Stimulated activated CD8-positive, alpha-beta memory T cell treated with anti-CD3 and anti-CD28 coated beads, Interleukin-12 subunit alpha, Interleukin-12 subunit beta, amount 100 ng/mL, for 4 hours (primary cell): ENCODE data around the gene SPINK13.
"Not testable (repeated sequence)": the region's sequence is repeated elsewhere in the genome, so short reads cannot be mapped to it uniquely, and the experiment has no call there.

Experiments used
- DNase-seq: peaks from one replicate; pipeline ENCODE4 v3.0.0-alpha.2; 2020; ENCODE audit warnings: low read depth

The SPINK13 gene, protein sequence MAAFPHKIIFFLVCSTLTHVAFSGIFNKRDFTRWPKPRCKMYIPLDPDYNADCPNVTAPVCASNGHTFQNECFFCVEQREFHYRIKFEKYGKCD

GRCh38 chr5:148268566-148268965 lies at the start of gene SPINK13:
Gene SPINK13 (plus strand): TSS chr5:148268794. CDS start chr5:148270073, 1,279 bp downstream.
- no peak for DNase-seq

- DNase-seq, result no peak
These were observed 47.1 kb upstream of the SPINK13 start for GRCh38 chr5:148221508-148221907.

DNA sequence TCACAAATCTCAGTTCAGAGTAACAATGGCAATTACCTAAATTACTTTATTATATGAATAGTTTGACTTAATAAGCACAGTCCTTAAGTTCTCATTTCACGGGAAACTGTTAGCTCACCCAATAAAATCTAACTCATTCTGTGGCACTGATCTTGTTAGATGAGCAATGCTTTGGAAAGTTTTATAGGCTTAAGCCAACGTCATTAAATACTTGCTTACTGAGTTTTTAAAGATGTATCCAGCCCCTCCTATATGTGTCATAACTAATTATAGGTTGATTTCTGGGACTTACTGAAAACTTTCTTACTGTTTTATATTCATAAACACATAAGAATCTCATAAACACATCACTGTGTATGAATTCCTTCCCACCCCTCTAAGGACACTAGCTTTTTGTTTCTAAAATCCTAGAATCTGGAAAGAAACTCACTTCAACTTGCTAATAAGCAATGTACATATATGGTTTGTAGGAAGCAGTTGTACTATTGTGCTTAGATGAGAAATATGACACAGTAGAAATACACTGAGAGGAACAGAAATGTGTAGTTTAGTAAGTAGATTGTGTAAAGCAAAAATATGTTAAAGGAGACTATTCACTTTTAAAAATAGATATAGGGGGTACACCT lies 44.4 kb upstream of the SPINK13 start:
- DNase-seq, result no peak

DNA sequence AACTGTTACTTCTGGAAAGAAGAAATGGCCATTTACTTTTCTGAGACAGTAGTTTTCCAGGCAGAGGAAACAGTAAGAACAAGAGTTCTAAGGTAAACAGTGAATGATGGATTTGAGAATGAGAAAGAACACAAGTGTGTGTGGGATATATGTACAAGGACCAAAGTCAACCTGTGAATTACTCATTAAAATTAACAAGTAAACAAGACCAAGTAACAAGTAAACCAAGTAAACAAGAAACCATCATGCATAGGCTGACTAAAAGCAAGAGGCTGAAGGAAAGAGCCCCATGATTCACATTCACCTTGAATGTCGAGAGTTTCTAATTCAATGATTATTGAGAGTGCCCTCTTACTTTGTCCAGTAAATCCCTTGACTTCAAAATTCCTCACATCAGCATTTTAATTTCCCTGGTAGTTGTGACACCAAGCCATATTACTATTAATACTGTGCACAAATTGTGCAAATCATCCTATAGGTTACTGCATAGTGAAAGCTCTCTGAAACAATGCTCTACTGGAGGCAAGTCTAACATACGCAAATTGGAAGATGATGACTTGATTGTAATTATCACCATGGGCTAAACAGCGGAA lies 40.1 kb upstream of the SPINK13 start:
- DNase-seq, result no peak

DNA sequence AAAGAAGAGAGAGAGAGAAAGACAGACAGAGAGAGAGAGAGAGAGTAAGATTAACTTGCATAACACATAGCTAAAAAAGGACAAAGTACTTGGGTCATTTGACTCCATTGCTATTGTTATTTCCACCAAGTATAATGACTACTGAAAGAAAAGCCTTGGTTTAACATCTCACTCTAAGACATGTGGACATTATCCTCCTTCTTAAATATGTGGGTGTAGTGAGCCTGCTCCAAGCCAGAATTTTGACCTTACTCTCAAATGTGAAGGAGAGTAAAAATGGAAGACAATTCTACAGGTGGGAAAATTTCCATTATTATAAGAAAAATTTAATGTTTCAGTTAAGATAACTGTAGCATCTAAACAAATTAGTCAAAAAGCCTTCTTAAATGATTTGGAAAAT lies 38.8 kb upstream of the SPINK13 start:
- DNase-seq, result no peak

DNA sequence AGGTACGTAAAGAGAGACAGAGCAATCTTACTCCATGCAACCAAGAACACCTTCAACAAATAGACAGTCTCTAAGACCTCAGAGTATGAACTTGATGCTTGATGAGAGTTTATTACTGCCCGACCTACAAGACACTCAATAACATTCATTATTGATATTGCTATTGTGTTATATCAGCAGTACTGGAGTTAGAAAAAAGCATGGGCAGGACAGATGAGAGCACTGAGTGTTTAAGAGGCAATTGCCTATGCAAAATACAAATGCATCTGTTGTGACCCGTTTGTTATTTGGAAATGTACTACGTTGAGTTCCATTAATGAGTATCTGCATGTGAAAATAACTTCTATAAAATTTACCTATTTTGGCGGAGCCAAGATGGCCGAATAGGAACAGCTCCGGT lies 38.4 kb upstream of the SPINK13 start:
- no peak for DNase-seq

DNA sequence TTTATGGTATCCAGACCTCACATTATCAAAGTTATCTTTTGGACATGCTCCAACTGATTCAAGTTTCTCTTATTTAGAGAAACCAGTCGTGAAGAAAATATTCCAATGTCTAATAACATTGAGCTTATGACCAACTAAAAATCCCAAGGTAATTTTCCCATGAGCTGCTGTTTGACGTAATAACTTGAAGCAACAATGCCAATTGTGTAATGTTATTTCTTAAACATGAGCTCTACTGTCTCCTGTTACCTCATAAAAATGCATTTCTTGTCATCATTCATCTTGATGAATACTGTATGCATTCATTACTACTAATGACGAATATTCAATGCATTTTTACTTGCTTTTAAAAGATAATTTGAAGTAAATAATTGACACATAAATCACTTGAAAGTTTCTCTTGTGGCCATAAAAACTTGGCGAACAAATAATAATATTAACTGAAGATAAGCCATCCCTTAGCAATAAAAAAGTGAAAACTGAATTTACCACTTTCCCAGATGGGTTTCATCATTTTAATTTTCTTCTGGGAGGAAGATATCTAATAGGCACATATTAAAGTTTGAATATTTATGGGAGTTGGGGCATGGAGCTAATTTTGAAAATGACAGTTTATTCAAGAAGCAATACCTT lies 30.7 kb upstream of the SPINK13 start:
- DNase-seq, result no peak

DNA sequence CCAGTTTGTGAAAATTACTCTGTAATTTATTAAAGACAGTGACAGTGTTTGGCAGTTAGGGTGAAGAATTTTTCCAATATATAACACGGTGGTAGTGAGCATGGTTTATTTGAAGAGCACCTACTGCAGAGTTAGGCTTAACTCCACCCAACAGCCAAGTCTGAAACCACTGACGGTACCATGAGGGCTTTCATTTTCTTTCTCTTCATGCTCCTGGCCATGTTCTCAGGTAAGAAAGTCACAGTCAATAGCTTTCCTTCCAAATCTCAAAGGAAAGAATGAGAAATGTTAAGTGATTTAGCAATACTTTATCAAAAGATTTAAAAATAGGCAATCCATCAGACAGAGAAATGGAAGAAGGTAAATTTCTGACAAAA lies 30.2 kb upstream of the SPINK13 start, which contains the start of gene MARCOL:
Gene MARCOL (plus strand): TSS at position 108 of the 377 bp plus-strand sequence. CDS start 73 bp downstream, at position 181.
- no peak for DNase-seq

DNA sequence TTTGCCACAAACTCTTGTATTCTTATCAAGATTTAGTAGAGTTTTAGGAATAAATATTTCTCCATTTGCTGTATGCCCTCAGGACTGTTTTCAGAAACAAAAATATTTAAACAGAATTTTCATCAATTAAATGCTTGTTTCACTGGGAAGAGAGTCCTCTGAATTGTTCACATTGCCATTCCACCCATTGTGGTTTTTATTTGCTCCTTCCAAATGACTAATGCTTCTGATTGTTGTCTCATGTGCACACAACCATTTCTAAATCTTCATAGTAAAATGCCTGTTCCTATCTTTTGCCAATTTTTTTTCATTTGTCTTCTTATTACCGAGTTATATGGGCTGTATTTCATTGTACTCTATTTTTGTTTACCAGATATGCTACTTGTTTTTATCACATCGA lies 19.7 kb upstream of the SPINK13 start:
- DNase-seq, result no peak

DNA sequence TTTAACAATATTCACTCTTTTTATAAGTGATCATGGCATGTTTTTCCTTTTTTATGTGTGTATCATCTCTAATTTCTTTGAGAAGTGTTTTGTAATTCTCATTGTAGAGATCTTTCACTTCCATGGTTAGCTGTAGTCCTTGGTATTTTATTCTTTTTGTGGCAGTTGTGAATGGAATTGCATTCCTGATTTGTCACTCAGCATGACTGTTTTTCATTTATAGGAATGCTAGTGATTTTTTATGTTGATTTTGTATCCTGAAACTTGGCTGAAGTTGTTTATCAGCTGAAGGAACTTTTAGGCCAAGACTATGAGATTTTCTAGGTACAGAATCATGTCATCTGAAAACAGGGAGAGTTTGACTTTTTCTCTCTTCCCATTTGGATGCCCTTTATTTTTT lies 13.1 kb upstream of the SPINK13 start:
- DNase-seq, result no peak

- no peak for DNase-seq
These were observed 9.3 kb upstream of the SPINK13 start for GRCh38 chr5:148259288-148259687.

GRCh38 chr5:148261221-148261620 lies 7.4 kb upstream of the SPINK13 start:
- DNase-seq, result no peak

DNA sequence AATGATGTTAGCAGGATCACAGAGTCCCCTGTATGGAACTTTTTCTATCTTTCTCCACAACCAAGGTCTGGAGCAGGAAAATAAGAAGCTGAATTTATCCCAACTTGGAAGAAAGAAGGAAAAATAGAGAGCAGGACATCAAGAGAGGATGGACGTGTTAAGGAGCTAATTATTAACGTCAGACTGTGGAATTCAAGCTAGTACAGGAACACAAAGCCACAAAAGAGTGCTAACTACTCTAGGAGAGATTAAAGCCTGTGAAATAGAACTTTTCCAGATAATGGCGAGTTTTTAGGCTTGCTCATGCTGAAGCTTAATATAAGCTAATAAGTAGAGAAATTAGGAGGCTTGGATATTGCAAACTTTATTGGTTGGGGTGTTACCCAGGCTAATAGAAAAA lies 632 bp upstream of the SPINK13 start:
- no peak for DNase-seq

DNA sequence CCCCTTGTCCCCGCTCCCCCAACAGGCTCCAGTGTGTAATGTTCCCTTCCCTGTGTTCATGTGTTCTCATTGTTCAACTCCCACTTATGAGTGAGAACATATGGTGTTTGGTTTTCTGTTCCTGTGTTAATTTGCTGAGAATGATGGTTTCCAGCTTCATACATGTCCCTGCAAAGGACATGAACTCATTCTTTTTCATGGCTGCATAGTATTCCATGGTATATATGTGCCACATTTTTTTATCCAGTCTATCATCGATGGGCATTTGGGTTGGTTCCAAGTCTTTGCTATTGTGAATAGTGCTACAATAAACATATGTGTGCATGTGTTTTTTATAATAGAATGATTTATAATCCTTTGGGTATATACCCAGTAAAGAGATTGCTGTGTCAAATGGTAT lies 6.5 kb downstream of the SPINK13 start:
- not testable (repeated sequence) for DNase-seq

DNA sequence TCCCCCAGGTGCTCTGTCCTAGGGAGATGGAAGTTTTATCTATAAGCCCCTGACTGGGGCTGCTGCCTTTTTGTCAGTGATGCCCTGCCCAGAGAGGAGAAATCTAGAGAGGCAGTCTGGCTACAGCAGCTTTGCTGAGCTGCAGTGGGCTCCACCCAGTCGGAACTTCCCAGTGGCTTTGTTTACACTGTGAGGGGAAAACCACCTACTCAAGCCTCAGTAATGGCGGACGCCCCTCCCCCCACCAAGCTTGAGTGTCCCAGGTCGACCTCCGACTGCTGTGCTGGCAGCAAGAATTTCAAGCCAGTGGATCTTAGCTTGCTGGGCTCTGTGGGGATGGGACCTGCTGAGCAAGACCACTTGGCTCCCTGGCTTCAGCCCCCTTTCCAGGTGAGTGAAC lies 12.3 kb downstream of the SPINK13 start:
- DNase-seq, result not testable (repeated sequence)

DNA sequence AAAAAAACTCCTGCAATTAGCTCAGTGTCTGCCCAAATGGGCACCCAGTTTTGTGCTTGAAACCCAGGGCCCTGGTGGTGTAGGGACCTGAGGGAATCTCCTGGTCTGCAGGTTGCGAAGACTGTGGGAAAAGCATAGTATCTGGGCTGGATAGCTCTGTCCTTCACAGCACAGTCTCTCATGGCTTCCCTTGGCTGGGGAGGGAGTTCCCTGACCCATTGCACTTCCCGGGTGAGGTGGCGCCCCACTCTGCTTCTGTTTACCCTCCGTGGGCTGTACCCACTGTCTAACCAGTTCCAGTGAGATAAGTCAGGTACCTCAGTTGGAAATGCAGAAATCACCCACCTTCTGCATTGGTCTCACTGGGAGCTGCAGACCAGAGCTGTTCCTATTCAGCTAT lies 12.7 kb downstream of the SPINK13 start:
- DNase-seq, result not testable (repeated sequence)

GRCh38 chr5:148290271-148291195 lies 21.9 kb downstream of the SPINK13 start:
- no peak for DNase-seq

- no peak for DNase-seq
These were observed 29.1 kb downstream of the SPINK13 start for GRCh38 chr5:148297731-148298130.

DNA sequence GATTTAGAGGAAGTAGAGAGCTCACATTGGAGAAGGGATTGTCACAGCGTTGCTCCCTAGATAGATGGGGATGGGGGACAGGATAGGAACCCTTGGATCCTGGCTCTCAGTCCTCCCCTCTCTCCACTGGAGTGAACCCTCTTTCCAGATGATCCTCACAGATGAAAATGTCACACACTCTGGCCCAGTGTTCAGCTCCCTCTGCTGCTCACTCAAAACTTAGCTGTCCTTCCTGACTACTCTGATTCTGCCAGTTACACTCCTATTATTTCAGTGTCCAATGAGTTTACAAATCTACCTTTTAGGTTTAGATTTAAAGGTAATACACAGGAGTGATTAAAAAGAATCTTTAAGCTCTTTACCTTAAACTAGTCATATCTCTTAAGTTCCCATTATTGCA lies 37.9 kb downstream of the SPINK13 start:
- DNase-seq, result no peak

GRCh38 chr5:148309019-148309418 lies 40.4 kb downstream of the SPINK13 start:
- DNase-seq, result no peak

DNA sequence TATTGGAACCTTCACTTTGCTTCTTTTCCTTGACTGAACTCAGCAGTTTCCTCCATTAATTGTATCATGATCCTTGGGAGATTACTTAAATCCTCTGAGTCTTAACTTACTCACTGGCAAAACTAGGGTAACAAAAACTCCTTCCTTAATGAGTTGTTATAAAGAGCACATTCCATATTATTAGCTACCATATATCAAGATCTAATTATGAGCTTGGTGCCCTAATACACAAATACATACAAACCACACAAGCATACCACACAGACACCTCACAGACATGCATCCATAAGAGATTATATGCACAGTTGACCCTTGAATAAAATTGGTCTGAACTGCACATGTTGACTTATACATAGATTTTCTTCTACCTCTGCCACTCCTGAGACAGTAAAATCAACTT lies 41.2 kb downstream of the SPINK13 start:
- no peak for DNase-seq

GRCh38 chr5:148311484-148311883 lies 42.9 kb downstream of the SPINK13 start:
- no peak for DNase-seq
